Caki2 (cell line): Measurements from ENCODE around the gene DAG1. TPM values are rescaled to one million over a fixed set of nuclear protein-coding genes. Genes with fewer than 3 reads are reported as not detected.

Experiments used
- DNase-seq: peaks from one replicate; pipeline ENCODE4 v3.0.0-alpha.2; 2015; ENCODE audit warnings: low read depth
- in situ Hi-C: cut with HindIII; loops from 2 replicates; pipeline ENCODE4 v1.10.0; 2016; ENCODE audit warnings: low sequenced_read_pairs, low pct_unique_long_range_greater_than_20kb, mixed read lengths
- total RNA-seq: library from RNA; depleted of rRNA; stranded (reverse); fragments of >200 nt; shearing (Covaris generic); gene quantifications from 2 replicates; pipeline ENCODE4 v1.2.3, GENCODE V29; 2014; ENCODE audit warnings: low replicate concordance; rRNA removed

Gene DAG1
- total RNA-seq, 1 experiment from 2014 or later = 55.2 TPM

DNA sequence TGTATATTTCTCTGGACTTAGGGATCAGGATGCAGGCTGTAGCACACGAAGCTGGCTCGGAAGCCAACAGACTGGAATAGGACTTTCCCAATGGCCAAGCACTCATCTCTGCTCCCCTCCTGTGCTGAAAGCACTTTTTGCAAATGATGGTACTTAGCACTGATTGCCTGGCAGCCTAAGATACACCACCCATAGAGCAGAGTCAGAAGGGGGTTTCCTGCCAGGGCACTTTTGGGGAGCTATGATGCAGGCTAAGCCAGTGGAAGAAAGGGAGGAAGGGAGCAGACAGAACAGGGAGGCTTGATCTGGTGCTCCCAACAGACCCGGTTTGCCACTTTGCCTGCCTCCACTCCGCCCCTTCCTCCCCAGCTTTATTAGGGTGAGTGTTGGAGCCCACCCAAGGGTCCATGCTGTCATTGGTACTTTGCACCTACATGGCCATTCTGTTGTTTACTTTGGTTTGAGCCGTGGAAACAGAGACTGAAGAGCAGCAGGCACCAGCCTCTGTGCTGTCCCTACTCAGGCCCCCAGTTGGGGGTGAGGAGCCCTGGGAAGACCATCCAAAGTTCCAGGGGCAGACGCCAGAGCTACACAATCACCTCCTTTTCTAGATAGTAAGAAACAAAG is 100.1 kb downstream of the DAG1 start:
- DNase-seq = no peak
- in situ Hi-C loops = no loop called here

DNA sequence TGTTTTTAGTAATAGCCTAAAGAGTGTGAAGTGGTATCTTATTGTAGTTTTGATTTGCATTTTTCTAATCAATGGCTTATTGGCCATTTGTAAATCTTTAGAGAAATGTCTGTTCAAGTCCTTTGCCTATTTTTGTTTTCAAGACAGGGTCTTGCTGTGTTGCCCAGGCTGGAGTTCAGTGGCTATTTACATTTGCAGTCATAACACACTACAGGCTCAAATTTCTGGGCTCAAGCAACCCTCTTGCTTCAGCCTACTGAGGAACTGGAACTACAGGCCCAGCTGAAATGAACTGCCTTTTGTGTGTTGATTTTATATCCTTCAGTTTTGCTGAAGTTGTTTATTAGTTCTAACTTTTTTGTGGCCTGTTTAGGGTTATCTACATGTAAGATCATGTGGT is 112.1 kb downstream of the DAG1 start:
- DNase-seq = no peak
- in situ Hi-C loops = no loop called here

Other genes starting within 250 kb of the DAG1 start
- 0.14 TPM in 1 of 2 replicates, not detected in the other for gene C3orf62, start 193.0 kb upstream of the DAG1 start, total RNA-seq
- 22.6 and 32.2 TPM in 2 replicates for gene USP4, start 130.2 kb upstream of the DAG1 start, total RNA-seq
- 420 and 481 TPM in 2 replicates for gene GPX1, start 111.9 kb upstream of the DAG1 start, total RNA-seq
- gene RHOA, start 58.3 kb upstream of the DAG1 start, total RNA-seq = 417 and 435 TPM in 2 replicates
- gene TCTA, start 57.8 kb upstream of the DAG1 start, total RNA-seq = 23.8 and 28.5 TPM in 2 replicates
- not detected in 2 replicates for gene AMT, start 47.8 kb upstream of the DAG1 start, total RNA-seq
- 6.0 and 6.9 TPM in 2 replicates for gene NICN1, start 40.9 kb upstream of the DAG1 start, total RNA-seq
- gene BSN, start 84.2 kb downstream of the DAG1 start, total RNA-seq = 0.03 TPM in 1 of 2 replicates, not detected in the other
- gene APEH, start 204.1 kb downstream of the DAG1 start, total RNA-seq = 122 and 164 TPM in 2 replicates
- 1.7 TPM in 2 replicates for gene MST1, start 219.2 kb downstream of the DAG1 start, total RNA-seq
- gene RNF123, start 219.3 kb downstream of the DAG1 start, total RNA-seq = 14.3 and 14.6 TPM in 2 replicates
- not detected in 2 replicates for gene AMIGO3, start 249.4 kb downstream of the DAG1 start, total RNA-seq